LHCN-M2 (cell line): ENCODE data around the gene SCAND1. TPM values are rescaled to one million over a fixed set of nuclear protein-coding genes. Genes with fewer than 3 reads are reported as not detected.
A peak's percentile ranks its signal among the peaks of the same experiment; 100 is the strongest.
"Not testable (repeated sequence)": the region's sequence is repeated elsewhere in the genome, so short reads cannot be mapped to it uniquely, and the experiment has no call there.

Experiments used
- DNase-seq: peaks from one replicate; pipeline ENCODE4 v3.0.0-alpha.2; 2012; ENCODE audit warnings: low read depth
- polyA plus RNA-seq: library from polyadenylated mRNA; unstranded; fragments of >200 nt; gene quantifications from one replicate; pipeline ENCODE4 v1.2.1, GENCODE V29; 2012; ENCODE audit warnings: missing spikeins
- total RNA-seq: library from RNA; depleted of rRNA; stranded (reverse); fragments of >200 nt; gene quantifications from 2 replicates; pipeline ENCODE4 v1.2.3, GENCODE V29; 2014; rRNA removed

Gene SCAND1
- 125 and 133 TPM in 2 replicates for total RNA-seq
- 66.8 TPM for polyA plus RNA-seq

GRCh38 chr20:35954200-35954906 is at the start of gene SCAND1:
SCAND1 (minus strand) TSS chr20:35954502; CDS start chr20:35954284, 218 bp downstream.
- DNase-seq: peak; percentile 95

- DNase-seq: peak; percentile 8
Measured at GRCh38 chr20:36004045-36004444, 49.7 kb upstream of the SCAND1 start.

- no peak for DNase-seq
Measured at GRCh38 chr20:36002855-36003254, 48.6 kb upstream of the SCAND1 start.

GRCh38 chr20:36001331-36001730 is 47.0 kb upstream of the SCAND1 start:
- not testable (repeated sequence) for DNase-seq

GRCh38 chr20:35996492-35996891 is 42.2 kb upstream of the SCAND1 start:
- DNase-seq: not testable (repeated sequence)

GRCh38 chr20:35994994-35995453 is 40.7 kb upstream of the SCAND1 start:
- DNase-seq: peak; percentile 65

GRCh38 chr20:35992713-35993335 is 38.5 kb upstream of the SCAND1 start:
- peak; percentile 60 for DNase-seq

GRCh38 chr20:35991142-35991771 is 37.0 kb upstream of the SCAND1 start:
- DNase-seq: no peak

- peak; percentile 32 for DNase-seq
Measured at GRCh38 chr20:35988910-35989463, 34.7 kb upstream of the SCAND1 start.

- DNase-seq: no peak
Measured at GRCh38 chr20:35985806-35986205, 31.5 kb upstream of the SCAND1 start.

- no peak for DNase-seq
Measured at GRCh38 chr20:35984382-35984781, 30.1 kb upstream of the SCAND1 start.

- no peak for DNase-seq
Measured at GRCh38 chr20:35981969-35982368, 27.7 kb upstream of the SCAND1 start.

GRCh38 chr20:35979544-35979943 is 25.2 kb upstream of the SCAND1 start:
- DNase-seq: peak; percentile 19

GRCh38 chr20:35978041-35978513 is 23.8 kb upstream of the SCAND1 start:
- peak; percentile 8 for DNase-seq

GRCh38 chr20:35975576-35976373 is 21.5 kb upstream of the SCAND1 start:
- DNase-seq: no peak

GRCh38 chr20:35974256-35974655 is 20.0 kb upstream of the SCAND1 start:
- DNase-seq: no peak

GRCh38 chr20:35972462-35972861 is 18.2 kb upstream of the SCAND1 start:
- DNase-seq: no peak

- DNase-seq: no peak
Measured at GRCh38 chr20:35971981-35972380, 17.7 kb upstream of the SCAND1 start.

GRCh38 chr20:35968930-35969329 is 14.6 kb upstream of the SCAND1 start:
- DNase-seq: no peak

- DNase-seq: no peak
Measured at GRCh38 chr20:35967979-35968640, 13.8 kb upstream of the SCAND1 start, which contains the start of gene CNBD2. CNBD2 (plus strand) TSS chr20:35968590; CDS start chr20:35968763, 173 bp downstream.

GRCh38 chr20:35963878-35964277 is 9.6 kb upstream of the SCAND1 start:
- DNase-seq: no peak
